Karpas-422 (cell line): Measurements from ENCODE around the gene DEFB125. TPM values are rescaled to one million over a fixed set of nuclear protein-coding genes. Genes with fewer than 3 reads are reported as not detected.

Experiments
- DNase-seq: peaks from one replicate; pipeline ENCODE4 v3.0.0-alpha.2; 2015
- H2AFZ ChIP-seq: fragments of 200-600 bp; sonication (generic); 2 replicates; pipeline ENCODE4 v1.6.1; 2014; ENCODE audit warnings: antibody characterized with exemption, low read length, mixed read lengths
- H3K27ac ChIP-seq: fragments of 200-600 bp; sonication (generic); 2 replicates; pipeline ENCODE4 v1.5.1; 2014; ENCODE audit warnings: mild to moderate bottlenecking, low read length, moderate library complexity
- H3K27me3 ChIP-seq: fragments of 200-600 bp; sonication (generic); 2 replicates; pipeline ENCODE4 v1.6.1; 2014; ENCODE audit warnings: low read length, mixed read lengths
- H3K36me3 ChIP-seq: fragments of 200-600 bp; sonication (generic); 2 replicates; pipeline ENCODE4 v1.6.1; 2014; ENCODE audit warnings: low read length, mixed read lengths; ENCODE audit not compliant: insufficient read depth
- H3K4me1 ChIP-seq: fragments of 200-600 bp; sonication (generic); 2 replicates; pipeline ENCODE4 v1.6.1; 2014; ENCODE audit warnings: mild to moderate bottlenecking, low read length, mixed read lengths
- H3K4me2 ChIP-seq: fragments of 200-600 bp; sonication (generic); 2 replicates; pipeline ENCODE4 v1.6.1; 2014; ENCODE audit warnings: low read length, low read depth, mild to moderate bottlenecking; ENCODE audit not compliant: poor library complexity, severe bottlenecking
- H3K4me3 ChIP-seq: fragments of 200-600 bp; sonication (generic); 2 replicates; pipeline ENCODE4 v1.5.1; 2014; ENCODE audit warnings: mild to moderate bottlenecking, antibody characterized with exemption, low read length, mixed read lengths
- H3K79me2 ChIP-seq: fragments of 200-600 bp; sonication (generic); 2 replicates; pipeline ENCODE4 v1.6.1; 2014; ENCODE audit warnings: mild to moderate bottlenecking, low read length, mixed read lengths
- H3K9ac ChIP-seq: fragments of 200-600 bp; sonication (generic); 2 replicates; pipeline ENCODE4 v1.6.0; 2014; ENCODE audit warnings: low read length
- H3K9me2 ChIP-seq: fragments of 200-600 bp; sonication (generic), shearing (Covaris generic); replicated peaks from 2 replicates; pipeline ENCODE4 v1.6.0; 2014; ENCODE audit warnings: mild to moderate bottlenecking, low read length, moderate library complexity; ENCODE audit not compliant: insufficient read depth
- H3K9me3 ChIP-seq: fragments of 300-700, 200-600 bp; sonication (generic); 2 replicates; pipeline ENCODE4 v1.6.1; 2014; ENCODE audit warnings: low read length, mixed read lengths
- H4K20me1 ChIP-seq: fragments of 200-600 bp; sonication (generic); 2 replicates; pipeline ENCODE4 v1.6.1; 2014; ENCODE audit warnings: mild to moderate bottlenecking, antibody characterized with exemption, low read length, low read depth; ENCODE audit not compliant: insufficient read depth
- total RNA-seq: library from RNA; depleted of rRNA; stranded (reverse); fragments of >200 nt; shearing (Covaris generic); gene quantifications from 2 replicates; pipeline ENCODE4 v1.2.3, GENCODE V29; 2014; ENCODE audit warnings: low replicate concordance; rRNA removed

The DEFB125 gene, protein sequence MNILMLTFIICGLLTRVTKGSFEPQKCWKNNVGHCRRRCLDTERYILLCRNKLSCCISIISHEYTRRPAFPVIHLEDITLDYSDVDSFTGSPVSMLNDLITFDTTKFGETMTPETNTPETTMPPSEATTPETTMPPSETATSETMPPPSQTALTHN
- 0.14 TPM in 1 of 2 replicates, not detected in the other for total RNA-seq

DNA sequence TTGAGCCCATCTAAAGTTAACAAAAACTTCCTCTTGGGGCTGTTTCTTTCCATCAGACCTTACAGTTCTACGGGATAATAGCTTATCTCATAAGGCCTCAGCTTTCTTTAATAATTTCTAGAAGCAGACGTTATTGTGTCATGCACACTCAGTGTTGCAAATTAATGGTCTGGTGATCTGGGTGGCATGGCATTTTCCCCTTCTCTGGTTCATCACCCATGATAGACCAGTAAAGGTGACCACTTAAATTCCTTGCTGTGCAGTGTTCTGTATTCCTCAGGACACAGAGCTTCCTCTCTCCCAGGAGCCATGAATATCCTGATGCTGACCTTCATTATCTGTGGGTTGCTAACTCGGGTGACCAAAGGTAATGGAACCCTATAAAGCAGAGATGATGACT lies at the start of gene DEFB125:
DEFB125 (plus strand) TSS at position 272 of the 400 bp plus-strand sequence; CDS start at position 310, 38 bp downstream.
- no peak for DNase-seq
- H3K27me3 ChIP-seq: no peaks in the 10 kb centered on the region
- no peaks in the 10 kb centered on the region for H3K9me2 ChIP-seq
- no peak within 1 kb of the TSS for H3K4me3 ChIP-seq
- no peak within 1 kb of the TSS for H3K4me2 ChIP-seq
- H3K9ac ChIP-seq: no peak within 1 kb of the TSS
- H4K20me1 ChIP-seq: no peaks in the 10 kb centered on the region
- no peaks in the 10 kb centered on the region for H3K79me2 ChIP-seq
- no peak within 1 kb of the TSS for H2AFZ ChIP-seq
- H3K27ac ChIP-seq: no peak within 1 kb of the TSS
- H3K9me3 ChIP-seq: no peaks in the 10 kb centered on the region
- no peaks in the 10 kb centered on the region for H3K4me1 ChIP-seq
- H3K36me3 ChIP-seq: no peaks in the 10 kb centered on the region

DNA sequence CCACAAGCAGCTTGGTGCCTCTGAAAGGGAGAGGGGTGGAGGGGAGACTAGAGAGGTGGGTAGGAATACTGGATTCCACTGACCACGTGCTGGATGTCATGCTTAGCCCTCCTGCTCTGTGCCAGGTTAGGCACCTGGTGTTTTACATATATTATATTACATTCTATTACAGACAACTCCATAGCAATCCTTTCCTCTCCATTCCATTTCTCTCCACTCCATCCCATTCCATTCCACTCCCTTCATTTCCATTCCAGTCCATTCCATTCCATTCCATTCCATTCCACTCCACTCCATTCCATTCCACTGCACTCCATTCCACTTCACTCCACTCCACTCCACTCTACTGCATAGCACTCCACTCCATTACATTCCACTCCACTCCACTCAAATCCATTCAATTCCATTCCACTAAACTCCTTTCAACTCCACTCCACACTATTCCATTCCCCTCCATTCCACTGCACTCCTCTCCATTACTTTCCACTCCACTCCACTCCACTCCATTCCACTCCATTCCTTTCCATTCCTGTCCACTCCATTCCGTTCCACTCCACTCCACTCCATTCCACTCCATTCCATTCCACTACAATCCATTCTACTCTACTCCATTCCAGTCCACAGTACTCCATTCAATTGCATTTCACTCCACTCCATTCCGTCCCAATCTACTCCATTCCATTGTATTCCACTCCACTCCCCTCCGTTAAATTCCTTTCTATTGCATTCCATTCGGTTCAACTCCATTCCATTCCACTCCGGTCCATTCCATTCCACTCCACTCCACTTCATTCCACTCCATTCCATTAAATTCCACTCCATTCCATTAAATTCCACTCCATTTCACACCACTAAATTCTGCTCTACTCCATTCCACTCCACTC lies 27.2 kb upstream of the DEFB125 start:
- H3K4me1 ChIP-seq: no peaks in the 10 kb centered on the region
- no peaks in the 10 kb centered on the region for H3K79me2 ChIP-seq
- no peak overlapping the region for H3K9ac ChIP-seq
- H3K4me2 ChIP-seq: no peak overlapping the region
- DNase-seq: no peak
- H3K27me3 ChIP-seq: no peaks in the 10 kb centered on the region
- peaks cover 30% of the 10 kb centered on the region for H3K9me3 ChIP-seq
- no peaks in the 10 kb centered on the region for H3K9me2 ChIP-seq
- H4K20me1 ChIP-seq: no peaks in the 10 kb centered on the region
- H3K4me3 ChIP-seq: no peak overlapping the region
- H2AFZ ChIP-seq: no peak overlapping the region
- H3K36me3 ChIP-seq: no peaks in the 10 kb centered on the region
- H3K27ac ChIP-seq: no peak overlapping the region

- no peaks in the 10 kb centered on the region for H3K36me3 ChIP-seq
- no peaks in the 10 kb centered on the region for H4K20me1 ChIP-seq
- no peaks in the 10 kb centered on the region for H3K4me1 ChIP-seq
- peaks cover 38% of the 10 kb centered on the region for H3K9me3 ChIP-seq
- H3K9me2 ChIP-seq: no peaks in the 10 kb centered on the region
- no peak overlapping the region for H3K4me3 ChIP-seq
- no peak for DNase-seq
- H3K79me2 ChIP-seq: no peaks in the 10 kb centered on the region
- no peaks in the 10 kb centered on the region for H3K27me3 ChIP-seq
- H3K9ac ChIP-seq: no peak overlapping the region
- no peak overlapping the region for H2AFZ ChIP-seq
- no peak overlapping the region for H3K4me2 ChIP-seq
- H3K27ac ChIP-seq: no peak overlapping the region
Measured at GRCh38 chr20:61230-61629, 26.2 kb upstream of the DEFB125 start.

DNA sequence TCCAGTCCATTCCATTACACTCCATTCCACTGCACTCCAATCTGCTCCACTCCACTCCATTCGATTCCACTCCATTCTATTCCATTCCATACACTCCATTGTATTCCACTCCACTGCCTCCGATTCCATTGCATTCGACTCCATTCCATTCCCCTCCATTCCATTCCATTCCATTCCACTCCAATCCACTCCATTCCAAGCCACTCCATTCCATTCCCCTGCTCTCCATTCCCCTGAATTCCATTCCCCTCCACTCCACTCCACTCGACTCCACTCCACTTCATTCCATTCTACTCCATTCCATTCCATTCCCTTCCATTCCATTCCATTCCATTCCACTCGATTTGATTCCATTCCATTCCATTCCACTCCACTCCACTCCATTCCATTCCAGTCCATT lies 25.7 kb upstream of the DEFB125 start:
- no peaks in the 10 kb centered on the region for H4K20me1 ChIP-seq

GRCh38 chr20:62487-62886 lies 25.0 kb upstream of the DEFB125 start:
- Histone ChIP-seq H3K9me2 (no peaks in the 10 kb centered on the region), H3K4me3 (no peak overlapping the region), H2AFZ (no peak overlapping the region), H3K4me1 (no peaks in the 10 kb centered on the region), H3K27me3 (no peaks in the 10 kb centered on the region), H3K27ac (no peak overlapping the region), H3K9ac (no peak overlapping the region), H4K20me1 (no peaks in the 10 kb centered on the region), H3K9me3 (peaks cover 41% of the 10 kb centered on the region), H3K79me2 (no peaks in the 10 kb centered on the region), H3K36me3 (no peaks in the 10 kb centered on the region), H3K4me2 (no peak overlapping the region)
- DNase-seq: no peak

More for the DNA sequence above, 25.7 kb upstream of the DEFB125 start:
- Histone ChIP-seq H3K27ac (no peak overlapping the region), H3K27me3 (no peaks in the 10 kb centered on the region), H3K36me3 (no peaks in the 10 kb centered on the region), H2AFZ (no peak overlapping the region), H3K9me3 (peaks cover 41% of the 10 kb centered on the region), H3K9ac (no peak overlapping the region), H3K4me2 (no peak overlapping the region), H3K4me1 (no peaks in the 10 kb centered on the region), H3K9me2 (no peaks in the 10 kb centered on the region), H3K79me2 (no peaks in the 10 kb centered on the region), H3K4me3 (no peak overlapping the region)
- no peak for DNase-seq

DNA sequence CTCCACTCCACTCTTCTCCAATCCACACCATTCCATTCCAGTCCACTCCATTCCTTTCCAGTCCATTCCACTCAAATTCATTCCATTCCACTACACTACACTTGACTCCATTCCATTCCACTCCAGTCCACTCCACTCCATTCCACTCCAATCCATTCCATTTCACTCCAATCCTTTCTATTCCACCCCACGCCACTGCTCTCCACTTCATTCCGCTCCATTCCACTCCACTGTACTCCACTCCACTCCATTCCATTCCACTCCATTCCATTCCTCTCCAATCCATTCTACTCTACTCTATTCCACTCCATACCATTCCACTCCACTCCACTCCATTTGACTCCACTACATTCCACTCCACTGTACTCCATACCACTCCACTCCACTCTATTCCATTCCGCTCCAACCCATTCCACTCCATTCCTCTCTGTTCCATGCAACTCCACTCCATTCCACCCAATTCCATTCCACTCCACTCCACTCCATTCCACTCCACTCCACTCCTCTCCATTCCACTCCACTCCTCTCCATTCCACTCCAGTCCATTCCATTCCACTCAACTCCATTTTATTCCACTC lies 23.4 kb upstream of the DEFB125 start:
- H3K36me3 ChIP-seq: no peaks in the 10 kb centered on the region
- no peaks in the 10 kb centered on the region for H3K9me2 ChIP-seq
- H3K9me3 ChIP-seq: peaks cover 41% of the 10 kb centered on the region

DNA sequence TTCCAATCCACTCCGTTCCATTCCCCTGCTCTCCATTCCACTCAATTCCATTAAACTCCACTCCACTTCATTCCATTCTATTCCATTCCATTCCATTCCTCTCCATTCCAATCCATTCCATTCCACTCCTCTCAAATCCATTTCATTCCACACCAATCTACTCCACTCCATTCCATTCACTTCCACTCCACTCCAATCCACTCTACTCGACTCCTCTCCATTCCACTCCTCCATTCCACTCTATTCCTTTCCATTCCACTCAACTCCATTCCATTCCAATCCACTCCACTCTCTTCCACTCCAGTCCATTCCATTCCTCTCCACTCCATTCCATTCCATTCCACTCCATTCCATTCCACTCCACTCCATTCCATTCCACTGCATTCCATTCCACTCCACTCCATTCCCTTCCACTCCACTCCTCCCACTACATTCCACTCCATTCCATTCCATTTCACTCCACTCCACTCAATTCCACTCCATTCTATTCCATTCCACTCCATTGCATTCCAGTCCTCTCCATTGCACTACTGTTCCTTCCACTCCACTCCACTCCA lies 22.6 kb upstream of the DEFB125 start:
- H3K9ac ChIP-seq: no peak overlapping the region
- no peak overlapping the region for H3K27ac ChIP-seq
- H3K4me3 ChIP-seq: no peak overlapping the region
- no peaks in the 10 kb centered on the region for H3K36me3 ChIP-seq
- peaks cover 41% of the 10 kb centered on the region for H3K9me3 ChIP-seq
- no peaks in the 10 kb centered on the region for H3K79me2 ChIP-seq
- H3K4me1 ChIP-seq: peaks cover 4% of the 10 kb centered on the region; the same call in 1 of the 2 replicates
- H4K20me1 ChIP-seq: no peaks in the 10 kb centered on the region
- no peak overlapping the region for H2AFZ ChIP-seq
- no peaks in the 10 kb centered on the region for H3K27me3 ChIP-seq
- DNase-seq: no peak
- no peak overlapping the region for H3K4me2 ChIP-seq
- no peaks in the 10 kb centered on the region for H3K9me2 ChIP-seq

More for the DNA sequence above, 23.4 kb upstream of the DEFB125 start:
- H2AFZ ChIP-seq: no peak overlapping the region
- no peak for DNase-seq
- H3K9ac ChIP-seq: no peak overlapping the region
- H3K4me3 ChIP-seq: no peak overlapping the region
- H3K79me2 ChIP-seq: no peaks in the 10 kb centered on the region
- no peak overlapping the region for H3K27ac ChIP-seq
- no peaks in the 10 kb centered on the region for H4K20me1 ChIP-seq
- H3K27me3 ChIP-seq: no peaks in the 10 kb centered on the region
- peaks cover under 1% of the 10 kb centered on the region; the same call in 1 of the 2 replicates for H3K4me1 ChIP-seq
- no peak overlapping the region for H3K4me2 ChIP-seq

DNA sequence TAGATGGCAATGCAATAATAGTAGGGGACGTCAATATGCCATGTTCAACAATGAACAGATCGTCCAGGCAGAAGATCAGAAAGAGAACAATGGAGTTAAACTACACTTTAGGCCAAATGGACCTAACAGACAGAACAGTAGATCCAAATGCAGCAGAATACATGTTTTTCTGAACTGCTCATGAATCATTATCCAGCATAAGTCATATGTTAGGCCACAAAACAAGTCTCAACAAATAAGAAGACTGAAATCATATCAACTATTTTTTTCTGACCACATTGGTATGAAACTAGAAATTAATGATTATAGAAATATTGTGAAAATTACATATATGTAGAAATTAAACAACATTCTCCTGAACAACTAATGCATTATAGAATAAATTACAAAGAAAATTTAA lies 10.2 kb upstream of the DEFB125 start:
- 0 out of 2 replicates have a peak, but pooled peaks cover 3% of the 10 kb centered on the region for H3K27me3 ChIP-seq
- no peak overlapping the region for H3K9ac ChIP-seq
- H3K27ac ChIP-seq: no peak overlapping the region
- H3K9me3 ChIP-seq: peaks cover 3% of the 10 kb centered on the region; the same call in 1 of the 2 replicates
- H2AFZ ChIP-seq: no peak overlapping the region
- H3K9me2 ChIP-seq: no peaks in the 10 kb centered on the region
- DNase-seq: no peak
- no peak overlapping the region for H3K4me3 ChIP-seq
- H4K20me1 ChIP-seq: no peaks in the 10 kb centered on the region
- no peaks in the 10 kb centered on the region for H3K36me3 ChIP-seq
- H3K4me1 ChIP-seq: peaks cover 5% of the 10 kb centered on the region
- H3K4me2 ChIP-seq: no peak overlapping the region
- no peaks in the 10 kb centered on the region for H3K79me2 ChIP-seq
